Left cardiac atrium (tissue), 4 donors: ENCODE measurements around the gene ZNF579. TPM values are rescaled to one million over a fixed set of nuclear protein-coding genes. Genes with fewer than 3 reads are reported as not detected.
A peak's percentile ranks its signal among the peaks of the same experiment; 100 is the strongest.

Experiments used
- ATAC-seq, 2 donors: fragments of 200-7000 bp; cut with Tn5 transposase; one replicate each; pipeline ENCODE4 v1.9.1; 2020; ENCODE audit warnings: mild to moderate bottlenecking in 2 of 2, moderate library complexity in 2 of 2
- DNase-seq: peaks from one replicate; pipeline ENCODE4 v3.0.0-alpha.2; 2020
- intact Hi-C, 2 donors: fragments of 100-400 bp; cut with DNase I; formaldehyde crosslinking; loops; one replicate each; pipeline versions ENCODE4 v1.14.1 to v1.15.1; 2022 to 2023
- total RNA-seq, 2 donors: library from RNA; stranded (reverse); fragmentation: NEBNext Ultra II Directional; extraction: Animal tissue kit (Norgen Biotek cat#: 25700); gene quantifications; one replicate each; pipeline ENCODE4 v1.2.1, GENCODE V29; 2021
- donor health status: DM: no; HTN: yes; CAD: no.
- donor health status: DM: no; HTN: yes; CAD: no; lungs with severe emphysema.
- donor health status: DM: yes; HTN: yes; CAD: no.
- donor health status: Dilated cardiomyopathy.

ZNF579 gene
- total RNA-seq, 2 donors from 2014 or later: 10.8 to 12.7 TPM

- ATAC-seq (peak in 1 of 2 donors; percentile 4), DNase-seq (no peak)
- intact Hi-C loops: loop anchor here in 1 of 2 donors (5.0 kb wide), 1 partner anchor 38 kb away; no protein-coding TSS in a partner anchor
These were observed 30.9 kb downstream of the ZNF579 start for GRCh38 chr19:55549500-55550320.

GRCh38 chr19:55546822-55547614 is 33.6 kb downstream of the ZNF579 start:
- intact Hi-C loops: loop anchor here in 1 of 2 donors (5.0 kb wide), 1 partner anchor 40 kb away; no protein-coding TSS in a partner anchor
- DNase-seq (peak; percentile 93), ATAC-seq (peak; percentile 80 to 81)

- intact Hi-C loops: loop anchor here in 1 of 2 donors (5.0 kb wide), 1 partner anchor 41 kb away; no protein-coding TSS in a partner anchor
- ATAC-seq (peak; percentile 77 to 83), DNase-seq (peak; percentile 66)
These were observed 34.6 kb downstream of the ZNF579 start for GRCh38 chr19:55546011-55546410.

- DNase-seq (no peak), ATAC-seq (peak in 1 of 2 donors; percentile 1)
- intact Hi-C loops: loop anchor here in 1 of 2 donors (5.0 kb wide), 1 partner anchor 42 kb away; no protein-coding TSS in a partner anchor
These were observed 35.2 kb downstream of the ZNF579 start, which contains the start of gene SBK3 for GRCh38 chr19:55545443-55545842. Gene SBK3, minus strand, starts transcription at chr19:55545543. Its CDS starts 0 bp downstream, at chr19:55545543.

GRCh38 chr19:55544776-55545439 is 35.7 kb downstream of the ZNF579 start:
- intact Hi-C loops: loop anchor here in 1 of 2 donors (5.0 kb wide), 1 partner anchor 42 kb away; no protein-coding TSS in a partner anchor
- ATAC-seq (peak in 1 of 2 donors; percentile 23), DNase-seq (no peak)

- no peak for ATAC-seq
- intact Hi-C loops: no loop called here
- no peak for DNase-seq
These were observed 36.6 kb downstream of the ZNF579 start for GRCh38 chr19:55544014-55544413.

- DNase-seq: no peak
- intact Hi-C loops: no loop called here
- no peak for ATAC-seq
These were observed 37.1 kb downstream of the ZNF579 start for GRCh38 chr19:55543567-55543966.

GRCh38 chr19:55542292-55542855 is 38.3 kb downstream of the ZNF579 start:
- intact Hi-C loops: no loop called here
- DNase-seq: no peak
- no peak for ATAC-seq

- ATAC-seq (no peak), DNase-seq (no peak)
- intact Hi-C loops: no loop called here
These were observed 39.6 kb downstream of the ZNF579 start for GRCh38 chr19:55541091-55541490.

GRCh38 chr19:55540619-55541018 is 40.0 kb downstream of the ZNF579 start:
- no peak for ATAC-seq
- DNase-seq: no peak
- intact Hi-C loops: no loop called here

GRCh38 chr19:55539090-55539984 is 41.3 kb downstream of the ZNF579 start:
- ATAC-seq (no peak), DNase-seq (no peak)
- intact Hi-C loops: no loop called here

GRCh38 chr19:55538132-55538531 is 42.5 kb downstream of the ZNF579 start:
- DNase-seq: no peak
- no peak for ATAC-seq
- intact Hi-C loops: no loop called here

GRCh38 chr19:55537741-55538111 is 42.9 kb downstream of the ZNF579 start:
- ATAC-seq: no peak
- intact Hi-C loops: no loop called here
- no peak for DNase-seq

GRCh38 chr19:55536951-55537740 is 43.5 kb downstream of the ZNF579 start, which contains the start of gene SBK2:
Gene SBK2, minus strand, starts transcription at chr19:55537133. Its CDS starts 839 bp downstream, at chr19:55536294.
- DNase-seq (peak; percentile 74), ATAC-seq (peak; percentile 79 to 88)
- intact Hi-C loops: no loop called here

- DNase-seq (no peak), ATAC-seq (peak in 1 of 2 donors; percentile 13)
- intact Hi-C loops: no loop called here
These were observed 44.3 kb downstream of the ZNF579 start for GRCh38 chr19:55536366-55536765.

- ATAC-seq (peak; percentile 10 to 21), DNase-seq (no peak)
- intact Hi-C loops: no loop called here
These were observed 44.7 kb downstream of the ZNF579 start for GRCh38 chr19:55535965-55536350.
